Hepatocyte (in vitro differentiated cells): ENCODE results near the gene DNAJC30.

Source experiments
- EZH2 ChIP-seq: fragments of 200-600 bp; sonication (generic); IDR thresholded peaks from 2 replicates; pipeline ENCODE4 v1.6.1; 2016; ENCODE audit warnings: antibody characterized with exemption, mild to moderate bottlenecking, borderline replicate concordance
- TF ChIP-seq, protein P1 (sequence below): fragments of 200-600 bp; sonication (generic); IDR thresholded peaks from 2 replicates; pipeline ENCODE4 v1.5.1; 2016; ENCODE audit warnings: antibody characterized with exemption, mild to moderate bottlenecking; ENCODE audit not compliant: poor library complexity

DNA sequence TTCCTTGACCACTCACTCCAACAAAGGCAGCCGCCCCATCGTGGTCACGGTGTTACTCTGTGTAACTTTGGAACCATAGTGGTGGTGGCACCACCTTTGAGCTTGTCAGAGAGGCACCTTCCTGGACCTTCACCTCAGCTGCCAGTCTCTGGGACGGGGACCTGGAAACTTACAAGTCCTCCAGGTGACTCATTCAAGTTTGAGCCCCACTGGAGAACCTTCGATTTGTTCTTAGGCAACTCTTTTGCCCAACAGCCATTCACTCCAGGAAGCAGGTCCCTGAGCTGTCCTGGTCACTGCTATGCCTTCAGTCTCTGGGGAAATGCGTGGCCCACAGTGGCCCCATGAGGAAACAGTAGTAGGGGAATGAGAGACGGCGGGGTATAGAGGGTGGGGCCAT is 19.0 kb upstream of the DNAJC30 start:
- TF ChIP-seq, protein P1, sequence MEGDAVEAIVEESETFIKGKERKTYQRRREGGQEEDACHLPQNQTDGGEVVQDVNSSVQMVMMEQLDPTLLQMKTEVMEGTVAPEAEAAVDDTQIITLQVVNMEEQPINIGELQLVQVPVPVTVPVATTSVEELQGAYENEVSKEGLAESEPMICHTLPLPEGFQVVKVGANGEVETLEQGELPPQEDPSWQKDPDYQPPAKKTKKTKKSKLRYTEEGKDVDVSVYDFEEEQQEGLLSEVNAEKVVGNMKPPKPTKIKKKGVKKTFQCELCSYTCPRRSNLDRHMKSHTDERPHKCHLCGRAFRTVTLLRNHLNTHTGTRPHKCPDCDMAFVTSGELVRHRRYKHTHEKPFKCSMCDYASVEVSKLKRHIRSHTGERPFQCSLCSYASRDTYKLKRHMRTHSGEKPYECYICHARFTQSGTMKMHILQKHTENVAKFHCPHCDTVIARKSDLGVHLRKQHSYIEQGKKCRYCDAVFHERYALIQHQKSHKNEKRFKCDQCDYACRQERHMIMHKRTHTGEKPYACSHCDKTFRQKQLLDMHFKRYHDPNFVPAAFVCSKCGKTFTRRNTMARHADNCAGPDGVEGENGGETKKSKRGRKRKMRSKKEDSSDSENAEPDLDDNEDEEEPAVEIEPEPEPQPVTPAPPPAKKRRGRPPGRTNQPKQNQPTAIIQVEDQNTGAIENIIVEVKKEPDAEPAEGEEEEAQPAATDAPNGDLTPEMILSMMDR = no peak
- TF ChIP-seq EZH2 = no peak
